Measurements from ENCODE around the gene RAPGEF5.

- TF ChIP-seq CTCF (IDR thresholded peaks at IDR 0.05; ENCODE audit: extremely low read depth in 1 of 2, insufficient read depth in 1 of 2, low read depth in 1 of 2, low read length in 2 of 2) (no peak), POLR2A (IDR thresholded peaks at IDR 0.05; ENCODE audit: low read depth, low read length) (no peak), MAX (IDR thresholded peaks at IDR 0.05; ENCODE audit: insufficient read depth, insufficient read length) (no peak), EZH2 (IDR thresholded peaks at IDR 0.05; ENCODE audit: borderline replicate concordance, low read depth, low read length, severe bottlenecking) (no peak), POLR2AphosphoS5 (IDR thresholded peaks at IDR 0.05; ENCODE audit: insufficient read depth, low read depth, low read length) (no peak)
Measured at GRCh38 chr7:22372863-22373262, 15.9 kb upstream of the RAPGEF5 start.

Data from endothelial cell of umbilical vein (primary cell).